Stimulated activated CD8-positive, alpha-beta memory T cell treated with anti-CD3 and anti-CD28 coated beads, Interleukin-2, amount 100 ng/mL, for 1 hour (primary cell): ENCODE data around the gene B3GNT8.
"Not testable (repeated sequence)": the region's sequence is repeated elsewhere in the genome, so short reads cannot be mapped to it uniquely, and the experiment has no call there.

Experiments used
- DNase-seq, 2 donors: peaks; one replicate each; pipeline ENCODE4 v3.0.0-alpha.2; 2020; ENCODE audit warnings: low read depth in 2 of 2

B3GNT8 gene

DNA sequence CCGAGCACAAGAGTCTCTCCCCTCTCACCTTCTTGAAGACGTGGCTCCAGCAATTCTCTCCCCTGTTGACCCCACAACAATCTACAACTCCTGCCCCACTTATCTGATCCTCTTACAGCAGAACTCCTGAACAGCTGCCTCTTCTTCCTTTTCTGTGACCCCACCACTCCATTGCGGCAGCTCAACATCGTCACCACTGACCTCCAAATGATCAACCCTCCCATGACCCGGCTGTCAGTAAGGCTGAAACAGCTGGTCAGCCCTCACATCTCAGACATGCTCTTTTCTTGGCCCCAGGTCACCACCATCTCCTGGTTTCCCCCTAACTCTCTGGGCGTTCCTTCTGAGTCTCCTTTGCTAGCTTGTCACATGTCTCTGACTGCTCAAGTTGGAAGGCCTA, 31.8 kb downstream of the B3GNT8 start:
- no peak for DNase-seq

GRCh38 chr19:41392775-41393174, 34.4 kb downstream of the B3GNT8 start:
- no peak for DNase-seq

- DNase-seq = no peak
These were observed 35.6 kb downstream of the B3GNT8 start for GRCh38 chr19:41391618-41392017.

DNA sequence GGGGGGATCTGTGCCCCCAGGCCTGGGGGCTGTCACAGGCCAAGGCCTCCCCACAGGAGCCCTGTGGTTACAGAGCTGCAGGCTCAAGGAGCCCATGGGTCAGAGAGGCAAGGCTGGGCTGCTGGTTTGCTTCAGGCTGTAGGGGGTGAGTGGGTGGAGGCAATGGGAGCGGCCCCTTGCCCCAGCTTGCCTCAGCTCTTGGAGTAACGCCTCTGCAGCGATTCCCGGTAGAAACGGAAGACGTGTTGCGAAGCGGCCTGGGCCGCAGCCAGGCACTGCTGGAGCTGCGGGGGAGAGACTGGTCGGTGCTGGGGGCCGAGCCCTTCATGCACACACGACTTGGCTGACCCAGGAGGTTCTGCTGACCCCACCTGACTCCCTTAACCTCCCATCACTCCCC, 40.7 kb downstream of the B3GNT8 start:
- DNase-seq = no peak

- no peak for DNase-seq
These were observed 42.8 kb downstream of the B3GNT8 start for GRCh38 chr19:41384351-41384750.

DNA sequence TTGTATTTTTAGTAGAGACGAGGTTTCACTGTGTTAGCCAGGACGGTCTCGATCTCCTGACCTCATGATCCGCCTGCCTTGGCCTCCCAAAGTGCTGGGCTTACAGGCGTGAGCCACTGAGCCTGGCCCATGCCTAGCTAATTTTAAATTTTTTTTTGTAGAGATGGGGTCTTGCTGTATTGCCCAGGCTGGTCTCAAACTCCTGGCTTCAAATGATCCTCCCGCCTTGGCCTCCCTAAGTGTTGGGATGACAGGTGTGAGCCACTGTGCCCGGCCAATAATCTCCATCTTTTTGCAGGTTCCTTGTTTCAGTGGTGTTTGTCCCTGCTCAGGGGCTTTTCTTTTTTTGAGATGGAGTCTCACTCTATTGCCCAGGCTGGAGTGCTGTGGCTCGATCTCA, 45.6 kb downstream of the B3GNT8 start:
- not testable (repeated sequence) for DNase-seq

DNA sequence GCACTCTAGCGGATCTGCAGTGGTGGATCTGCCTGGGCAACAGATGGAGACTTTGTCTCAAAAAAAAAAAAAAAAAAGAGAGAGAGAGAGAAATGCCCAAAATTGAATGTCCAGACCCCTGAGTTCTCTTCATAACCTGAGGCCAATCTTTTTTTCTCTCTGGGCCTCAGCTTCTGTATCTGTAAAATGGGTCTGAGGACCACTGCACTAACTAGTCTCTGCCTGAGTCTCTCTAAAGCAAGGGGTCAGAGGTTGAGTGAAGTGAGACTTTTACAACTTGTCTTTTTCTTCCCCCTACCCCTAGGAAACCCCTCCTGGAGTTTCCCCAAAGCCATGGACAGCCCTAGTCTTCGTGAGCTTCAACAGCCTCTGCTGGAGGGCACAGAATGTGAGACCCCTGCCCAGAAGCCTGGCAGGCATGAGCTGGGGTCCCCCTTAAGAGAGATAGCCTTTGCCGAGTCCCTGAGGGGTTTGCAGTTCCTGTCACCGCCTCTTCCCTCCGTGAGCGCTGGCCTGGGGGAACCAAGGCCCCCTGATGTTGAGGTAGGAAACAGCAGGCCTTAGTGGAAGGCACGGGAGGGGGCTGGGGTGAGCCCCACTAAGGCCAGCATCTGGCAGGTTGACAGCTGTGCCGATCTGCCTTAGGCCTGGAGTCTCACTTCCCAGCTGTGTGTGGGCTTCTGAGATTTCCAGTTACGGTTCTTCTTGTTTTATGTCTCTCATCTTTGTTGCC, 49.0 kb downstream of the B3GNT8 start:
- no peak for DNase-seq

DNA sequence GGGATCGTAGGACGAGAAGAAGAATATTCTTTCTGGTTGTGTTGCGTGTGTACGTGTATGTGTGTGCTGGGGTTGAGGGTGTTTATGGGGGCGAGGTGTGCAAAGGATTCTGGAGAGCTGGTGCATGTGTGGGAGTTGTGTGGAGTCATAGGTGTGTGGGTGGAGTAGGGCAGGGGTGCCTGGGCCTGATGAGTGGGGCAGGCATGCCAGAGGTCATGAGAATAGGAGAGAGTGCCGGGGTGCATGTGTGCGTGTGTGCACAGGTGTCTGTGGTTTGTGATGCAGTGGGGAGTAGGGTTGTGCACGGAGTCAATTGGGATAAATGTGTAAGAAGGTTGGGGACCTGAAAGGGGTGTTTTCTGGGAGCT, 50.2 kb downstream of the B3GNT8 start:
- DNase-seq = no peak

DNA sequence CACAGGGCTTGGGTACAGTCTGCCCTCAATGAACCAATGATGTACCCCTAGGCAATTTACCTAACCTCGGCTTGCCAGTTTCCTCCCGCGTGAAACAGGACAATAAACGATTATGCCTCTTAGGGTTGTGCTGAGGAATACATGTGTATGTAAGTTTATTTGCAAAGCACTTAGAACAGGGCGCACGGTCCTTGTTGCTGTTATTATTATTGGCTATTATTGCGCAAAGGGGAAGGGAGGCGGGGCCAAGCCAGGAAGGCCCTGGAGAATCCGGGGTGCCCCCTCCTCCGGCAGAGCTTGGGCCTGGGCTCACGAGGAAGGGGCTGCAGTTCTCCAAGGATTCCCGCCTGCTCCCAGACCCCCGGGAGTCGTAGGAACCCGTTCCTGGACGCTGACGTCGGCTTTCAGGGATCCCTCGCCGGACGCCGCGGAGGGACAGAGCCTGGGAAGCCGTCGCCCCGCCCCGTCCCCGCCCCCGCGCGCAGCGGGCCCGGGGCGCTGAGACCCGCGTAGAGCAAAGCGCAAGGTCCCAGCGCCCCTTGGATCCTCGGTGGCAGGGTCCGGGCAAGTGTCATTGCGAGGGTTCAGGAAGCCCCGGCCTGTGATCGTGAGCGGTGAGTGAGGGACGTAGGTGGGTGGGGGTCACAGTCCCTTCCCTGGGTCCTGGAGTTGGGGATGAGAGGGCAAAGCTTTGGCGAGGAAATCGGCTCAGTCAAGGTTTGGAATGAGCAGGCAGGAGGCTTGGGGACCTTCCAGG, 50.8 kb downstream of the B3GNT8 start, which contains the start of gene TMEM91:
TSS of gene TMEM91 (plus strand) at position 293 of the 757 bp plus-strand sequence. CDS start 1,777 bp downstream, outside the sequence.
- no peak for DNase-seq
